Measurements from ENCODE around the gene SPG21. TPM values are rescaled to one million over a fixed set of nuclear protein-coding genes. Genes with fewer than 3 reads are reported as not detected.

Gene SPG21
- total and polyA plus RNA-seq, 8 donors, result 21.6 to 129 (median 68.0) TPM

- Histone ChIP-seq H3K27ac (no peak overlapping the region), H3K36me3 (peaks cover 0 to 20% (median 13%) of the 10 kb centered on the region in 4 donors), H3K4me3 (no peak overlapping the region), H3K27me3 (no peaks in the 10 kb centered on the region), H3K4me1 (no peaks in the 10 kb centered on the region), H3K9me3 (no peaks in the 10 kb centered on the region)
- TF ChIP-seq POLR2AphosphoS5 (IDR thresholded peaks at IDR 0.05), result no peak
- TF ChIP-seq CTCF (IDR thresholded peaks at IDR 0.05), result no peak
- intact Hi-C loops (cut with DNase I; ENCODE audit: low total_unique reads), result no loop called here
- 47 to 76% (median 61%) methylated on average over 6 to 11 of the region's 11 CpGs for WGBS, 5 donors
- no peak for DNase-seq
Observed at GRCh38 chr15:64930778-64931371, 58.8 kb downstream of the SPG21 start.

GRCh38 chr15:64930019-64930652 is 59.6 kb downstream of the SPG21 start:
- intact Hi-C loops (cut with DNase I; ENCODE audit: low total_unique reads), result no loop called here
- no peak overlapping the region for H3K4me3 ChIP-seq
- H3K36me3 ChIP-seq, result peaks cover 0 to 24% (median 13%) of the 10 kb centered on the region in 4 donors
- WGBS, 5 donors, result 87 to 91% (median 90%) methylated on average over 10 of the region's 10 CpGs
- no peak for DNase-seq
- no peak for TF ChIP-seq POLR2AphosphoS5 (IDR thresholded peaks at IDR 0.05)
- no peak for TF ChIP-seq POLR2A (IDR thresholded peaks at IDR 0.05)
- no peak for TF ChIP-seq CTCF (IDR thresholded peaks at IDR 0.05)
- TF ChIP-seq EP300 (IDR thresholded peaks at IDR 0.05), result no peak
- no peaks in the 10 kb centered on the region for H3K4me1 ChIP-seq
- no peak overlapping the region for H3K27ac ChIP-seq
- no peaks in the 10 kb centered on the region for H3K9me3 ChIP-seq
- H3K27me3 ChIP-seq, result no peaks in the 10 kb centered on the region

GRCh38 chr15:64928626-64929220 is 61.0 kb downstream of the SPG21 start:
- Histone ChIP-seq H3K27me3 (no peaks in the 10 kb centered on the region), H3K27ac (no peak overlapping the region), H3K4me1 (no peaks in the 10 kb centered on the region), H3K4me3 (no peak overlapping the region), H3K9me3 (no peaks in the 10 kb centered on the region), H3K36me3 (peaks cover 0 to 21% (median 13%) of the 10 kb centered on the region in 4 donors)
- 83 to 90% (median 85%) methylated on average over 9 to 10 of the region's 10 CpGs for whole genome bisulfite sequencing, 5 donors
- no peak for TF ChIP-seq EP300 (IDR thresholded peaks at IDR 0.05)
- intact Hi-C loops (cut with DNase I; ENCODE audit: low total_unique reads), result no loop called here
- DNase-seq, result no peak

- no peak for DNase-seq
- Histone ChIP-seq H3K4me3 (no peak overlapping the region), H3K36me3 (peaks cover 0 to 11% (median 5%) of the 10 kb centered on the region in 4 donors), H3K27ac (no peak overlapping the region), H3K9me3 (no peaks in the 10 kb centered on the region), H3K4me1 (no peaks in the 10 kb centered on the region), H3K27me3 (no peaks in the 10 kb centered on the region)
- intact Hi-C loops (cut with DNase I; ENCODE audit: low total_unique reads), result no loop called here
- TF ChIP-seq EP300 (IDR thresholded peaks at IDR 0.05), result no peak
- no peak for TF ChIP-seq POLR2A (IDR thresholded peaks at IDR 0.05)
- TF ChIP-seq POLR2AphosphoS5 (IDR thresholded peaks at IDR 0.05), result no peak
- TF ChIP-seq CTCF (IDR thresholded peaks at IDR 0.05), result no peak
- 83 to 94% (median 87%) methylated on average over 8 of the region's 8 CpGs for WGBS, 5 donors
Observed at GRCh38 chr15:64926661-64927060, 63.1 kb downstream of the SPG21 start.

Measured in stomach (tissue), 9 donors.